MCF 10A (cell line): ENCODE data around the gene ZNF710. TPM values are rescaled to one million over a fixed set of nuclear protein-coding genes. Genes with fewer than 3 reads are reported as not detected.

Experiments
- BruUV-seq: library from RNA; stranded (reverse); fragments of 400-500 nt; replicated peaks from 2 replicates; lab custom pipeline; 2021; lab: Mats Ljungman, UMichigan
- CTCF ChIA-PET: fragments of 300-600 bp; sonication (Branson Sonifier 250); formaldehyde crosslinking; extraction: SDS; loops from one replicate; lab custom pipeline; 2021; ENCODE audit warnings: antibody characterized with exemption, inconsistent platforms; lab: Yijun Ruan, JAX
- POLR2A ChIA-PET: fragments of 300-600, 350-650 bp; sonication (Branson Sonifier 250); formaldehyde crosslinking; extraction: SDS; loops from one replicate; lab custom pipeline; 2020; ENCODE audit warnings: antibody characterized with exemption, inconsistent platforms; lab: Yijun Ruan, JAX
- DNase-seq: peaks from one replicate; pipeline ENCODE4 v3.0.0-alpha.2; 2018; ENCODE audit not compliant: unreplicated experiment
- H3K27ac Mint-ChIP-seq: one replicate; pipeline ENCODE4 v1.8.0; 2022; ENCODE audit warnings: mild to moderate bottlenecking, low read depth, mixed read lengths; ENCODE audit not compliant: unreplicated experiment
- H3K27me3 Mint-ChIP-seq: one replicate; pipeline ENCODE4 v1.8.0; 2022; ENCODE audit warnings: mixed read lengths; ENCODE audit not compliant: insufficient read depth, unreplicated experiment
- H3K36me3 Mint-ChIP-seq: one replicate; pipeline ENCODE4 v1.8.0; 2022; ENCODE audit warnings: mild to moderate bottlenecking, moderate library complexity, mixed read lengths; ENCODE audit not compliant: insufficient read depth, unreplicated experiment
- H3K4me1 Mint-ChIP-seq: one replicate; pipeline ENCODE4 v1.8.0; 2022; ENCODE audit warnings: mixed read lengths; ENCODE audit not compliant: insufficient read depth, unreplicated experiment
- H3K4me3 Mint-ChIP-seq: one replicate; pipeline ENCODE4 v1.8.0; 2022; ENCODE audit warnings: mild to moderate bottlenecking, moderate library complexity, mixed read lengths; ENCODE audit not compliant: unreplicated experiment
- H3K9me3 Mint-ChIP-seq: one replicate; pipeline ENCODE4 v1.8.0; 2022; ENCODE audit warnings: mixed read lengths; ENCODE audit not compliant: unreplicated experiment
- intact Hi-C: fragments of 100-400 bp; cut with micrococcal nuclease; formaldehyde crosslinking; loops from 2 replicates; pipeline ENCODE4 v1.14.1; 2022
- total RNA-seq: library from RNA; stranded (reverse); gene quantifications from 2 replicates; pipeline ENCODE4 v1.2.3, GENCODE V29; 2022
- TF ChIP-seq, protein P1 (sequence below): fragments of 200-600 bp; IDR thresholded peaks from one replicate; pipeline ENCODE4 v1.8.0; 2022; ENCODE audit warnings: antibody characterized with exemption, mild to moderate bottlenecking; ENCODE audit not compliant: unreplicated experiment

Gene ZNF710
- total RNA-seq, 1 experiment from 2014 or later = 27.3 TPM

DNA sequence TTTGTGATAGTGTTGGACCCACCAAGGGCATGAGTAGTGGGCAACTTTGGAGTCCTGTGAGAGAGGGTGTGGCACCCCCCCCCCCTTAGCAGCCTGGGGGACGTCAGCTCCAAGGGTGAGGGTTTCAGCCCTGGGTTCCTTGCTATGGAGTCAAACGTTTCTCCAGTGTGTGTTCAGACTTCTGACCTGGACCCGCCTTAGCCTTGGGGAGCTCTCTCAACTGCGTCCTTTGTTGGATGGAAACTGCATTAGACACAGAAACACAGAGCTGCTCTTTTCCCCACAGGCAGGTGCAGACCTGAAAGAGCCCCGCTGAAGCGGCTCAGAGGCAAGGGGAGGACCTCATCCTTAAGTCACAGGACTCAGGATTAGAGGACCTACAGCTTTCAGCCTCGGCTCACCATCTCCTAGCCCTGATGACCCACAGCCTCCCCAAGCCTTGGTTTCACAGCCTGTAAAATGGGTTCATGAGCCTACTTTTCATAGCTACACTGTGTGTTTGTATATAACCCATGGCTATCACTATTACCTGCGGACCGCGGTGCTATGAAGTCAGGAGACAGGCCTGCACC lies 19.9 kb downstream of the ZNF710 start:
- no peaks in the 10 kb centered on the region for H3K9me3 Mint-ChIP-seq
- H3K27me3 Mint-ChIP-seq = no peaks in the 10 kb centered on the region
- ChIA-PET CTCF (interaction anchor here (0.6 to 1.5 kb wide), 4 partner anchors 12 to 260 kb away, joined by 3 to 6 read pairs (median 3); no protein-coding TSS in a partner anchor), POLR2A (interaction anchor here (1.4 to 2.4 kb wide), 2 partner anchors 17 to 127 kb away, joined by 4 to 8 read pairs; partner anchors contain the start of gene AP3S2)
- BruUV-seq = no TSS peak
- H3K36me3 Mint-ChIP-seq = peaks cover 3% of the 10 kb centered on the region
- intact Hi-C loops = no loop called here
- no peak overlapping the region for H3K4me3 Mint-ChIP-seq
- no peak for DNase-seq
- H3K27ac Mint-ChIP-seq = no peak overlapping the region
- peaks cover 16% of the 10 kb centered on the region for H3K4me1 Mint-ChIP-seq
- TF ChIP-seq, protein P1, sequence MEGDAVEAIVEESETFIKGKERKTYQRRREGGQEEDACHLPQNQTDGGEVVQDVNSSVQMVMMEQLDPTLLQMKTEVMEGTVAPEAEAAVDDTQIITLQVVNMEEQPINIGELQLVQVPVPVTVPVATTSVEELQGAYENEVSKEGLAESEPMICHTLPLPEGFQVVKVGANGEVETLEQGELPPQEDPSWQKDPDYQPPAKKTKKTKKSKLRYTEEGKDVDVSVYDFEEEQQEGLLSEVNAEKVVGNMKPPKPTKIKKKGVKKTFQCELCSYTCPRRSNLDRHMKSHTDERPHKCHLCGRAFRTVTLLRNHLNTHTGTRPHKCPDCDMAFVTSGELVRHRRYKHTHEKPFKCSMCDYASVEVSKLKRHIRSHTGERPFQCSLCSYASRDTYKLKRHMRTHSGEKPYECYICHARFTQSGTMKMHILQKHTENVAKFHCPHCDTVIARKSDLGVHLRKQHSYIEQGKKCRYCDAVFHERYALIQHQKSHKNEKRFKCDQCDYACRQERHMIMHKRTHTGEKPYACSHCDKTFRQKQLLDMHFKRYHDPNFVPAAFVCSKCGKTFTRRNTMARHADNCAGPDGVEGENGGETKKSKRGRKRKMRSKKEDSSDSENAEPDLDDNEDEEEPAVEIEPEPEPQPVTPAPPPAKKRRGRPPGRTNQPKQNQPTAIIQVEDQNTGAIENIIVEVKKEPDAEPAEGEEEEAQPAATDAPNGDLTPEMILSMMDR = no peak

DNA sequence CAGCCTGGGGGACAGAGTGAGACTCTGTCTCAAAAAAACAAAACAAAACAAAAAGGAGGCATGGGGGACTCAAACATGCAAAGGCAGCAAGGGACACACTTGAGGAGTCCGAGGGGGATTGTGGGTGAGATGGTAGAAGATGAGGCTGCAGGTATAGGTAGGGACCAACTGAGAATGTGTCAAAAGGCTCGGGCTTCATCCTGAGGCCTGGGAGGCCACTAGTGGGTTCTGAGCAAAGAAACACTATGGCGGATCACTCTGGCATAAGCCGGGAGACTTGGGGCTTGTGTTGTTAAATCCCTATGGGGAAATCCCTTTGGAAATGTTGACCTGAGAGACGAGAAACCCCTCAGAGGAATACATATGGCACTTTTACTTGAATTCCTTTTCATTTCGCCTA lies 21.2 kb downstream of the ZNF710 start:
- TF ChIP-seq, protein P1 = no peak
- Mint-ChIP-seq H3K9me3 (no peaks in the 10 kb centered on the region), H3K27me3 (no peaks in the 10 kb centered on the region), H3K27ac (no peak overlapping the region), H3K36me3 (peaks cover 4% of the 10 kb centered on the region), H3K4me1 (peaks cover 7% of the 10 kb centered on the region), H3K4me3 (no peak overlapping the region)
- DNase-seq = no peak
- no TSS peak for BruUV-seq
- ChIA-PET POLR2A (interaction anchor here (1.6 to 2.4 kb wide), 2 partner anchors 18 to 63 kb away, joined by 4 to 8 read pairs; no protein-coding TSS in a partner anchor), CTCF (interaction anchor here (1.0 to 1.2 kb wide), 4 partner anchors 9 to 199 kb away, joined by 3 to 4 read pairs (median 3); no protein-coding TSS in a partner anchor)
- intact Hi-C loops = no loop called here

DNA sequence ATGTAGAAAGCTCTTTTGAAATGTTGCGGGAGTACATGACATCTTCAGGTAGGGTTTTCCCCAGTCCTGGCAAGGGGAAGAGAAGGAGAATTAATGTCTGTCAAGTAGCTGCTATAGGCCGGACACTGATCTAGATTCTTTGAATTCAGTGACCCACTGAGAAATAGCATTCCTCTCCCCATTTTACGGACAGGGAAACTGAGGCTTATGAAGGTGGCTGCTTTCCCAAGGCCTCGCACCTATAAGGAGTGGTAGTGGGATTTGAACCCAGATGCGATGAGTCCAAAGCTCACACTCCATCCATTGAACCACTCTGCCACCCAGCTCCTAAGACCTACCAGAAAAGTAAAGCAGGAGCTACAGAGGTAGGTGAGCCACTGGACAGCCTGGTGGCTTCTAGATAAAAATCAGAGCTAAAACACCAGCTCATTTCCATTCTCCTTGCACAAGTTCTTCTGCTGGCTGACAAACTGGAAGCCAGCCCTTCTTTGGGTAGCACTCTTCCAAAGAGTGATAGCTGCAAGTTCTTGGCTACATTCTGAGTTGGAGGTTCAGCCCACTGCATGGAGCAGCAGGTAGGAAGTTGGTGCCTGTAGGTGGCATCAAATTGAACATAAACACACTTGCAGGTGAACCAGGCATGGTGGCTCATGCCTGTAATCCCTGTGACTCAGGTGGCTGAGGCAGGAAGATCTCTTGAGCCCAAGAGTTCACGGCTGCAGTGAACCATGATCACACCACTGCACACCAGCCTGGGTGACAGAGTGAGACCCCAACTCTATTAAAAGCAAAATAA lies 22.0 kb downstream of the ZNF710 start:
- TF ChIP-seq, protein P1 = no peak
- no peak overlapping the region for H3K27ac Mint-ChIP-seq
- no peak for DNase-seq
- H3K4me3 Mint-ChIP-seq = no peak overlapping the region
- BruUV-seq = no TSS peak
- CTCF ChIA-PET = interaction anchor here (1.0 to 1.2 kb wide), 5 partner anchors 8 to 125 kb away, joined by 3 to 5 read pairs (median 3); no protein-coding TSS in a partner anchor
- peaks cover 4% of the 10 kb centered on the region for H3K36me3 Mint-ChIP-seq
- H3K9me3 Mint-ChIP-seq = no peaks in the 10 kb centered on the region
- POLR2A ChIA-PET = interaction anchor here (1.0 to 2.4 kb wide), 3 partner anchors 19 to 65 kb away, joined by 4 to 8 read pairs (median 4); no protein-coding TSS in a partner anchor
- no peaks in the 10 kb centered on the region for H3K4me1 Mint-ChIP-seq
- no peaks in the 10 kb centered on the region for H3K27me3 Mint-ChIP-seq
- intact Hi-C loops = no loop called here

DNA sequence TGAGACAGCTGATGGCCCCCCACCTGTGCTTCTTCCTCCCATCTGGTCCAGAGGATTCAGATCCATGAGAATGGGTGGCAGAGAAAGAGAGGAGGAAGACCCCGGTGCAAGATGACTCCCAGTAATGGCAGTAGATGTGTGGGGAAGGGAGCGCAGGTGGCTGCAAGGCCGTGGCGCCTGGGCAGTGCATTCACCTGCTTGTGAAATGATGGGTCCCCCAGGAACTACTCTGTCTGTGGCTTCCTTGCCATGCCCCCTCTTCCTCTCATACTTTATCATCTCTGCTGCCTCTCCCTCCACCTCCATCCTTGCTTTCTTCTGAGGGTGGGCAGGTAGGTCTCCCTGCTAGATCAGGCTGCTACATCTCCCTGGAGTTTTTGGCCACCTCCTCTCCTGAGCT lies 23.3 kb downstream of the ZNF710 start:
- BruUV-seq = no TSS peak
- TF ChIP-seq, protein P1 = no peak
- Mint-ChIP-seq H3K9me3 (no peaks in the 10 kb centered on the region), H3K4me3 (no peak overlapping the region), H3K27ac (peak overlapping the region; percentile 14), H3K4me1 (no peaks in the 10 kb centered on the region), H3K36me3 (peaks cover 4% of the 10 kb centered on the region), H3K27me3 (no peaks in the 10 kb centered on the region)
- POLR2A ChIA-PET = interaction anchor here (1.2 kb wide), 1 partner anchor 10 kb away, joined by 3 read pairs; no protein-coding TSS in a partner anchor
- CTCF ChIA-PET = no interaction called here
- intact Hi-C loops = no loop called here
- DNase-seq = no peak
